Gastrocnemius medialis (tissue), 4 donors: ENCODE measurements around the gene ZMAT3. TPM values are rescaled to one million over a fixed set of nuclear protein-coding genes. Genes with fewer than 3 reads are reported as not detected.
A peak's percentile ranks its signal among the peaks of the same experiment; 100 is the strongest.
"Not testable (repeated sequence)": the region's sequence is repeated elsewhere in the genome, so short reads cannot be mapped to it uniquely, and the experiment has no call there.

Source experiments
- ATAC-seq, 2 donors: fragments of 150-250 bp; one replicate each; pipeline ENCODE4 v1.9.1; 2016
- DNase-seq, 2 donors: peaks; one replicate each; pipeline ENCODE4 v3.0.0-alpha.2; 2019
- H3K27ac ChIP-seq, 4 donors: fragments of 200-600 bp; sonication (generic); 1 replicate in 1 of 4; 2 replicates in 3 of 4; pipeline ENCODE4 v1.5.1; 2016 to 2018; ENCODE audit warnings: mild to moderate bottlenecking in 2 of 4, moderate library complexity in 1 of 4
- H3K27me3 ChIP-seq, 3 donors: fragments of 200-600 bp; sonication (generic) in 2 of 3; 1 replicate in 1 of 3; 2 replicates in 2 of 3; pipeline versions ENCODE4 v1.5.1 to v1.6.0; 2016 to 2019; ENCODE audit warnings: mild to moderate bottlenecking in 1 of 3, moderate library complexity in 1 of 3
- H3K36me3 ChIP-seq, 2 donors: fragments of 200-600 bp; sonication (generic) in 1 of 2; one replicate each; pipeline ENCODE4 v1.5.1; 2017 to 2018
- H3K4me1 ChIP-seq, 2 donors: fragments of 200-600 bp; sonication (generic) in 1 of 2; one replicate each; pipeline ENCODE4 v1.5.1; 2016 to 2017; ENCODE audit warnings: mild to moderate bottlenecking in 2 of 2
- H3K4me3 ChIP-seq, 4 donors: fragments of 200-600 bp; sonication (generic) in 3 of 4; 1 replicate in 1 of 4; 2 replicates in 3 of 4; pipeline ENCODE4 v1.5.1; 2016 to 2019; ENCODE audit warnings: mild to moderate bottlenecking in 2 of 4
- H3K9me3 ChIP-seq, 3 donors: fragments of 200-600 bp; sonication (generic) in 2 of 3; 1 replicate in 1 of 3; 2 replicates in 2 of 3; pipeline ENCODE4 v1.5.1; 2016 to 2019
- POLR2A ChIP-seq, 2 donors: fragments of 450-650 bp; IDR thresholded peaks; one replicate each; pipeline ENCODE4 v1.6.1; 2017; ENCODE audit warnings: antibody characterized with exemption in 2 of 2, mild to moderate bottlenecking in 2 of 2, moderate library complexity in 2 of 2
- in situ Hi-C, 4 donors: fragments of 200-750 bp; cut with MboI; loops; one replicate each; pipeline versions ENCODE4 v1.15.0 to v1.8.0; 2017; ENCODE audit warnings: low sequenced_read_pairs in 4 of 4
- intact Hi-C: fragments of 100-400 bp; cut with DNase I; formaldehyde crosslinking; loops from one replicate; pipeline ENCODE4 v1.15.1; 2023; ENCODE audit warnings: low total_unique reads
- total RNA-seq, 4 donors: library from RNA; depleted of rRNA; stranded (reverse); fragments of >200 nt; gene quantifications; one replicate each; pipeline versions ENCODE4 v1.1.0 to v1.2.3, GENCODE V29; 2016
- TF ChIP-seq, protein P1 (sequence below), 5 experiments: fragments of 450-650 bp in 3 of 5; fragments of 200-600 bp in 2 of 5; sonication (generic) in 2 of 5; IDR thresholded peaks in 4 of 5; conservative IDR thresholded peaks in 1 of 5; 1 replicate in 4 of 5; 2 replicates in 1 of 5; pipeline ENCODE4 v1.5.1; 2016 to 2019; ENCODE audit warnings: antibody characterized with exemption in 5 of 5, mild to moderate bottlenecking in 3 of 5, moderate library complexity in 3 of 5

Gene ZMAT3, protein sequence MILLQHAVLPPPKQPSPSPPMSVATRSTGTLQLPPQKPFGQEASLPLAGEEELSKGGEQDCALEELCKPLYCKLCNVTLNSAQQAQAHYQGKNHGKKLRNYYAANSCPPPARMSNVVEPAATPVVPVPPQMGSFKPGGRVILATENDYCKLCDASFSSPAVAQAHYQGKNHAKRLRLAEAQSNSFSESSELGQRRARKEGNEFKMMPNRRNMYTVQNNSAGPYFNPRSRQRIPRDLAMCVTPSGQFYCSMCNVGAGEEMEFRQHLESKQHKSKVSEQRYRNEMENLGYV
- total RNA-seq: 1 to 10 TPM; 3.8 to 9.7 (median 7.3) TPM

DNA sequence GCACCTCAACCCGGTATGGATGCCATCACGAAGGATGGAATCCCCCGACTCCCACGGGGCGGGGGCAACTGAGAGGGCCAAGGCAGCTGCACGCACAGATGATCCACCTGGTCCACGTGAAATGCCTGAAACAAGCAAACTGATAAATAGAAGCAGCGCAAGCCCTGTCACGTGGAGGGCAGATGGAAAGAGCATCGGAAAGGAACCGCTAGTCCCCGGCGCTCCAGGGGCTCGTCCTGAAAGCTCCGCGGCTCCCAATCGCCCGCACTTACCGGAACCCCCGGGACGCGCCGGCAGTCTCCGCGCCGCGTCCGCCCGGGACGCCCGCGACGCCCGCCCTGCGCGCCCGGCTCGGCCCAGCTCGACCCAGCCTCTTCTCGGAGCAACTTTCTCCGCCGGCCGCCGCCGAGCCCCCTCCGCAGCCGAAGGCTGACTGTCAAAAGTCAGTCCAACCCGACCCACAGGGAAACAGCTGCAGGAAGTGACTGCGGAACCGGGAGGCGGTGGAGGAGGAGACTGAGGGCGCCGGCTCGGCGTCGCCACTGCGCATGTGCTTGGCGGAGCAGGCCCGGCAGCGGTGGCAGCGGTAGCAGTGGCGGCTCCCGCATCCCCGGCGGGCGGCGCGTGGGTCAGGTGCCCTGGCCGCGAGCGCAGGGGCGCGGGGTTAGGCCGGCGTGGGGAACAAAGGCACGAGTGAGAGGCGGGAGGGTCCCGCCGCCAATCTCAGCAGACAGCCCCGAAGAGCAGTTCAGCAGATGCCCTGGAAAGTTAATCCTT is at the start of gene ZMAT3:
Gene ZMAT3, minus strand, starts transcription at position 487 of the 777 bp plus-strand sequence. CDS start 4,057 bp downstream, outside the sequence.
- Histone ChIP-seq H3K4me1 (peaks cover 5 to 6% of the 10 kb centered on the region in 2 donors), H3K27ac (peak within 1 kb of the TSS; percentile 76 to 92 (median 84)), H3K36me3 (peaks cover 0 to 2% of the 10 kb centered on the region in 2 donors), H3K9me3 (no peaks in the 10 kb centered on the region), H3K4me3 (peak within 1 kb of the TSS; percentile 63 to 82 (median 70)), H3K27me3 (no peaks in the 10 kb centered on the region)
- peak; percentile 73 to 79 for DNase-seq
- peak; percentile 92 to 95 for ATAC-seq
- in situ Hi-C loops: no loop called here
- TF ChIP-seq, protein P1, sequence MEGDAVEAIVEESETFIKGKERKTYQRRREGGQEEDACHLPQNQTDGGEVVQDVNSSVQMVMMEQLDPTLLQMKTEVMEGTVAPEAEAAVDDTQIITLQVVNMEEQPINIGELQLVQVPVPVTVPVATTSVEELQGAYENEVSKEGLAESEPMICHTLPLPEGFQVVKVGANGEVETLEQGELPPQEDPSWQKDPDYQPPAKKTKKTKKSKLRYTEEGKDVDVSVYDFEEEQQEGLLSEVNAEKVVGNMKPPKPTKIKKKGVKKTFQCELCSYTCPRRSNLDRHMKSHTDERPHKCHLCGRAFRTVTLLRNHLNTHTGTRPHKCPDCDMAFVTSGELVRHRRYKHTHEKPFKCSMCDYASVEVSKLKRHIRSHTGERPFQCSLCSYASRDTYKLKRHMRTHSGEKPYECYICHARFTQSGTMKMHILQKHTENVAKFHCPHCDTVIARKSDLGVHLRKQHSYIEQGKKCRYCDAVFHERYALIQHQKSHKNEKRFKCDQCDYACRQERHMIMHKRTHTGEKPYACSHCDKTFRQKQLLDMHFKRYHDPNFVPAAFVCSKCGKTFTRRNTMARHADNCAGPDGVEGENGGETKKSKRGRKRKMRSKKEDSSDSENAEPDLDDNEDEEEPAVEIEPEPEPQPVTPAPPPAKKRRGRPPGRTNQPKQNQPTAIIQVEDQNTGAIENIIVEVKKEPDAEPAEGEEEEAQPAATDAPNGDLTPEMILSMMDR (IDR thresholded peaks at IDR 0.05 in 4 of 5, conservative IDR thresholded peaks at IDR 0.05 in 1 of 5): no peak
- peak; percentile 66 to 70 for TF ChIP-seq POLR2A (IDR thresholded peaks at IDR 0.05)
- intact Hi-C loops: loop anchor here (2.0 to 5.0 kb wide), 3 partner anchors 54 to 486 kb away; partner anchors contain the start of gene PIK3CA

DNA sequence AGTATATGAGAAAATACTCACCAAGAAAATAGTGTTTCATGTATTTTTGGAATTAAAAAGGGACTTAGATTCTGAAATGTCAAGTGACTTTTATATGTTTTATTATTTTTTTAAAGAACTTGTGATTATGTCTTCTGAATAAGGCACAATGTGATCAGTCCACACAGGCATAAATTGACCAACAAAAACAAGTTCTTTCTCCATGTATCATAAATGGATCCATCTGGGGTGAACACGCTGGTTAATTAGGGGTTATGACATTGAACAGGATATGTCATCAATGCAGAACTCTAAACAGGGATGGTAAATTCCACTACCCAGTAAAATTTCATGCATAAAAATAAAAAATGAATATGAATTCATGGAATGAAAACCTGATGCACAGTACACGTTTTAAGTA is 45.2 kb upstream of the ZMAT3 start:
- H3K27me3 ChIP-seq: no peaks in the 10 kb centered on the region
- no peak for DNase-seq
- H3K4me3 ChIP-seq: no peak overlapping the region
- H3K36me3 ChIP-seq: no peaks in the 10 kb centered on the region
- intact Hi-C loops: no loop called here
- ATAC-seq: no peak
- TF ChIP-seq POLR2A (IDR thresholded peaks at IDR 0.05): no peak
- TF ChIP-seq, protein P1 (IDR thresholded peaks at IDR 0.05 in 4 of 5, conservative IDR thresholded peaks at IDR 0.05 in 1 of 5): no peak
- in situ Hi-C loops: loop anchor here in 1 of 4 donors (10.0 kb wide), 1 partner anchor 188 kb away; no protein-coding TSS in a partner anchor
- no peaks in the 10 kb centered on the region for H3K4me1 ChIP-seq
- no peak overlapping the region for H3K27ac ChIP-seq
- H3K9me3 ChIP-seq: no peaks in the 10 kb centered on the region

DNA sequence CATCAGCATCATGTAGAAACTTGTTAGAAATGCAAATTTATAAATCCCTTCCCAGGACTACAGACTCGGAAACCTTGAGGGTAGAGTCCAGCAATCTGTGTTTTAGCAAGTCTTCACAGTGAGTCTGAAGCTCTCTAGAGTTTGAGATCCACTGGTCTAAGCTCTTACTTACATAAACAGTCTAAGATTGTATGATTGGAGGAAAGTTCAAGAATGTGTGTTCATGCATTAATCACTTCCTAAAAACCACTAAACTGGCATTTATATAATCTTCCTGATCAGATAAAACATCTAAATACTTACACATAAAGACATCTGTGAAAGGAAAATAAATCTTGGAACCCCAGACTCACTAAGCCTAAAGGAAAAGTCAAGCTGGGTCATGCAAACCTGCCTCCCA is 43.8 kb upstream of the ZMAT3 start:
- H3K9me3 ChIP-seq, H3K4me1 ChIP-seq, H3K27ac ChIP-seq, ATAC-seq, H3K36me3 ChIP-seq, DNase-seq, H3K27me3 ChIP-seq, intact Hi-C loops, H3K4me3 ChIP-seq: not testable (repeated sequence)
- in situ Hi-C loops: loop anchor here in 1 of 4 donors (10.0 kb wide), 1 partner anchor 189 kb away; no protein-coding TSS in a partner anchor

DNA sequence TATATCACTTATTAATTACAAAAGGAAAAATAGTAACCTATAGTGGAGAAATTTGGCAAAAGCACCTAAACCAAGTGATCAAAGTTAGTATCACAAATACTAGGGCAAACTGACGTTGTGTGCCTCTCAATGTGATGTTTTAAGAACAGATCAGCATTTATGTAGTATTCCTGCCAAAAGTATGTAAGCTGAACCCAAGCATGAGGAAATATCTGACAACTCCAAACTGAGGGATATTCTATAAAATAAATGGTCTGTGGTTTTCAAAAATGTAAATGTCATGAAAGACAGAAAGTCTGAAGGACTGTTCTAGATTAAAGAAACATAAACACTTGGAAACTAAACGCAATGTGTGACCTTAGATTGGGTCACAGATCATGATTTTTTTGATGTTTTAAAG is 42.3 kb upstream of the ZMAT3 start:
- in situ Hi-C loops (loop anchor here in 1 of 4 donors (10.0 kb wide), 1 partner anchor 191 kb away; no protein-coding TSS in a partner anchor), intact Hi-C loops (no loop called here)
- Histone ChIP-seq H3K27ac (no peak overlapping the region), H3K4me1 (no peaks in the 10 kb centered on the region), H3K9me3 (no peaks in the 10 kb centered on the region), H3K36me3 (no peaks in the 10 kb centered on the region), H3K27me3 (no peaks in the 10 kb centered on the region), H3K4me3 (no peak overlapping the region)
- no peak for DNase-seq
- no peak for ATAC-seq
- TF ChIP-seq, protein P1 (IDR thresholded peaks at IDR 0.05 in 4 of 5, conservative IDR thresholded peaks at IDR 0.05 in 1 of 5): no peak
- TF ChIP-seq POLR2A (IDR thresholded peaks at IDR 0.05): no peak

DNA sequence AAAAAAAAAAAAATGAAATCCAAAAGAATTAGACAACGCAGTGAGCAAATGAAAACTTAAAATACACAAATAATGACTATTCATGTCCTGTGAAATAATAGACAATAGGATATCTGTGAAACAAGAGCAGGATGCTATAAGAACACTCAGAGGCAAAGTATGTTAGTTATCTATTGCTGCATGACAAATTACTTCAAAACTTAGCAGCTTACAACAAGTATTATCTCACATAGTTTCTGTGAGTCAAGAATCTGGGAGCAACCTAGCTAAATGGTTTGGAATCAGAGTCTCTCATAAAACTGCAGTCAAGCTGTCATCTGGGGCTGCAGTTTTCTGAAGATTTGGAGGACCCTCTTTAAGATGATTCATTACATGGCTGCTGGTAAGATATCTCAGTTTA is 36.5 kb upstream of the ZMAT3 start:
- Histone ChIP-seq H3K4me3 (no peak overlapping the region), H3K27ac (no peak overlapping the region), H3K4me1 (no peaks in the 10 kb centered on the region), H3K9me3 (no peaks in the 10 kb centered on the region), H3K27me3 (no peaks in the 10 kb centered on the region), H3K36me3 (no peaks in the 10 kb centered on the region)
- intact Hi-C loops (loop anchor here (10.0 kb wide), 1 partner anchor 207 kb away; no protein-coding TSS in a partner anchor), in situ Hi-C loops (no loop called here)
- TF ChIP-seq, protein P1 (IDR thresholded peaks at IDR 0.05 in 4 of 5, conservative IDR thresholded peaks at IDR 0.05 in 1 of 5): no peak
- TF ChIP-seq POLR2A (IDR thresholded peaks at IDR 0.05): no peak
- ATAC-seq: no peak
- DNase-seq: no peak
